A673 (cell line): Measurements from ENCODE around the gene TRPC4AP. TPM values are rescaled to one million over a fixed set of nuclear protein-coding genes. Genes with fewer than 3 reads are reported as not detected.

ENCODE experiments used
- BruUV-seq: library from RNA; stranded (reverse); fragments of 400-500 nt; replicated peaks from 2 replicates; lab custom pipeline; 2021; lab: Mats Ljungman, UMichigan
- CTCF ChIA-PET: fragments of 300-600 bp; sonication (Branson Sonifier 250); formaldehyde crosslinking; loops from one replicate; lab custom pipeline; 2022; ENCODE audit warnings: antibody characterized with exemption; lab: Charles Lee
- POLR2A ChIA-PET: fragments of 300-600 bp; sonication (Branson Sonifier 250); formaldehyde crosslinking; loops from one replicate; lab custom pipeline; 2022; ENCODE audit warnings: antibody characterized with exemption; ENCODE audit not compliant: low non-redundant PET; lab: Charles Lee
- DNase-seq: peaks from one replicate; pipeline ENCODE4 v3.0.0-alpha.2; 2015; ENCODE audit warnings: low spot score
- H3K27ac ChIP-seq: fragments of 200-600 bp; sonication (generic); 2 replicates; pipeline ENCODE4 v1.5.1; 2016; ENCODE audit warnings: mixed run types, low read depth, mild to moderate bottlenecking, mixed read lengths, antibody characterized with exemption, low read length; ENCODE audit not compliant: poor library complexity, severe bottlenecking
- H3K27me3 ChIP-seq: fragments of 200-600 bp; sonication (generic); replicated peaks from 2 replicates; pipeline ENCODE4 v1.6.1; 2017; ENCODE audit warnings: mixed run types, low read depth, mild to moderate bottlenecking, mixed read lengths, antibody characterized with exemption, low read length; ENCODE audit not compliant: insufficient read depth, poor library complexity
- H3K36me3 ChIP-seq: fragments of 200-600 bp; sonication (generic); 2 replicates; pipeline ENCODE4 v1.6.1; 2016; ENCODE audit warnings: mixed run types, mild to moderate bottlenecking, mixed read lengths, antibody characterized with exemption, low read length; ENCODE audit not compliant: insufficient read depth, poor library complexity, severe bottlenecking
- H3K4me1 ChIP-seq: fragments of 200-600 bp; sonication (generic); 2 replicates; pipeline ENCODE4 v1.6.1; 2017; ENCODE audit warnings: mixed run types, mild to moderate bottlenecking, mixed read lengths, antibody characterized with exemption, low read length; ENCODE audit not compliant: insufficient read depth, poor library complexity, severe bottlenecking
- H3K4me3 ChIP-seq: fragments of 200-600 bp; sonication (generic); 2 replicates; pipeline ENCODE4 v1.5.1; 2016; ENCODE audit warnings: low read depth, mixed run types, mild to moderate bottlenecking, mixed read lengths, low read length; ENCODE audit not compliant: poor library complexity, severe bottlenecking
- H3K9me3 ChIP-seq: fragments of 200-600 bp; sonication (generic); 2 replicates; pipeline ENCODE4 v1.6.1; 2016; ENCODE audit warnings: mixed run types, low read depth, mild to moderate bottlenecking, mixed read lengths, antibody characterized with exemption, low read length; ENCODE audit not compliant: poor library complexity, severe bottlenecking
- CTCF ChIP-seq: fragments of 300-800, 200-600 bp; sonication (generic); conservative IDR thresholded peaks from 2 replicates; pipeline ENCODE4 v1.5.1; 2017; ENCODE audit warnings: low read depth, mild to moderate bottlenecking, antibody characterized with exemption, low read length, moderate library complexity, mixed read lengths
- EZH2 ChIP-seq: fragments of 200-600 bp; sonication (generic); IDR thresholded peaks from 2 replicates; pipeline ENCODE4 v1.6.1; 2017; ENCODE audit warnings: borderline replicate concordance, low read depth, mild to moderate bottlenecking, mixed read lengths, antibody characterized with exemption, low read length; ENCODE audit not compliant: poor library complexity, severe bottlenecking
- intact Hi-C: fragments of 100-400 bp; cut with micrococcal nuclease; formaldehyde crosslinking; loops from one replicate; pipeline ENCODE4 v1.10.0; 2022; ENCODE audit not compliant: unreplicated experiment
- total RNA-seq: library from RNA; stranded (reverse); gene quantifications from 2 replicates; pipeline ENCODE4 v1.2.3, GENCODE V29; 2021

The TRPC4AP gene
- total RNA-seq, 1 experiment from 2014 or later: 34.6 TPM

- Histone ChIP-seq H3K4me1 (no peaks in the 10 kb centered on the region), H3K36me3 (peaks cover 38% of the 10 kb centered on the region), H3K4me3 (no peak overlapping the region), H3K9me3 (no peaks in the 10 kb centered on the region), H3K27me3 (no peaks in the 10 kb centered on the region), H3K27ac (no peak overlapping the region)
- intact Hi-C loops: no loop called here
- ChIA-PET POLR2A (no interaction called here), CTCF (no interaction called here)
- no peak for DNase-seq
- no TSS peak for BruUV-seq
- no peak for TF ChIP-seq EZH2
Measured at GRCh38 chr20:34999782-35000181, 92.8 kb downstream of the TRPC4AP start.

GRCh38 chr20:34999021-34999451, 93.6 kb downstream of the TRPC4AP start:
- Histone ChIP-seq H3K27ac (no peak overlapping the region), H3K4me1 (no peaks in the 10 kb centered on the region), H3K36me3 (peaks cover 33% of the 10 kb centered on the region), H3K9me3 (no peaks in the 10 kb centered on the region), H3K4me3 (no peak overlapping the region), H3K27me3 (no peaks in the 10 kb centered on the region)
- CTCF ChIA-PET: no interaction called here
- POLR2A ChIA-PET: no interaction called here
- BruUV-seq: no TSS peak
- no peak for DNase-seq
- intact Hi-C loops: no loop called here
- TF ChIP-seq EZH2 (no peak), CTCF (no peak)

- Histone ChIP-seq H3K27ac (no peak overlapping the region), H3K4me1 (no peaks in the 10 kb centered on the region), H3K9me3 (no peaks in the 10 kb centered on the region), H3K4me3 (no peak overlapping the region), H3K36me3 (peaks cover 29% of the 10 kb centered on the region), H3K27me3 (no peaks in the 10 kb centered on the region)
- CTCF ChIA-PET: interaction anchor here (0.6 kb wide), 1 partner anchor 288 kb away, joined by 3 read pairs; no protein-coding TSS in a partner anchor
- BruUV-seq: no TSS peak
- no peak for DNase-seq
- TF ChIP-seq CTCF: no peak
- TF ChIP-seq EZH2: no peak
- intact Hi-C loops: no loop called here
- POLR2A ChIA-PET: no interaction called here
Measured at GRCh38 chr20:34998331-34998950, 94.2 kb downstream of the TRPC4AP start.

- no peaks in the 10 kb centered on the region for H3K27me3 ChIP-seq
- no peak for DNase-seq
- intact Hi-C loops: no loop called here
- H3K27ac ChIP-seq: no peak overlapping the region
- H3K9me3 ChIP-seq: no peaks in the 10 kb centered on the region
- H3K36me3 ChIP-seq: peaks cover 22% of the 10 kb centered on the region
- H3K4me3 ChIP-seq: no peak overlapping the region
- ChIA-PET POLR2A (no interaction called here), CTCF (no interaction called here)
- no peaks in the 10 kb centered on the region for H3K4me1 ChIP-seq
- BruUV-seq: no TSS peak
- TF ChIP-seq EZH2 (no peak), CTCF (no peak)
Measured at GRCh38 chr20:34997774-34998173, 94.8 kb downstream of the TRPC4AP start.
